Panc1 (cell line): ENCODE data around the gene LPIN2. TPM values are rescaled to one million over a fixed set of nuclear protein-coding genes. Genes with fewer than 3 reads are reported as not detected.

Experiments
- ATAC-seq: fragments of 200-7000 bp; cut with Tn5 transposase; 2 replicates; pipeline ENCODE4 v1.9.1; 2020; ENCODE audit warnings: mild to moderate bottlenecking, moderate library complexity
- BruUV-seq: library from RNA; stranded (reverse); fragments of 400-500 nt; replicated peaks from 2 replicates; lab custom pipeline; 2021; lab: Mats Ljungman, UMichigan
- CTCF ChIA-PET: fragments of 300-600 bp; sonication (Branson Sonifier 250); formaldehyde crosslinking; loops from one replicate; lab custom pipeline; 2022; ENCODE audit warnings: antibody characterized with exemption; lab: Charles Lee
- POLR2A ChIA-PET: fragments of 300-600 bp; sonication (Branson Sonifier 250); formaldehyde crosslinking; loops from one replicate; lab custom pipeline; 2022; ENCODE audit warnings: antibody characterized with exemption; lab: Charles Lee
- DNase-seq: peaks from one replicate; pipeline ENCODE4 v3.0.0-alpha.2; 2010; ENCODE audit warnings: low read depth, low spot score
- H3K27ac ChIP-seq: 2 replicates; pipeline ENCODE4 v1.5.1; 2011; ENCODE audit warnings: mild to moderate bottlenecking, low read length, inconsistent platforms
- H3K27me3 ChIP-seq: fragments of 200-500 bp; sonication (Bioruptor generic); 2 replicates; pipeline ENCODE4 v1.6.0; 2014; ENCODE audit warnings: low read length, inconsistent platforms; ENCODE audit not compliant: control insufficient read depth, insufficient read depth
- H3K36me3 ChIP-seq: fragments of 200-500 bp; sonication (Bioruptor generic); 2 replicates; pipeline ENCODE4 v1.5.1; 2014; ENCODE audit warnings: inconsistent platforms, mild to moderate bottlenecking, low read length, moderate library complexity; ENCODE audit not compliant: control insufficient read depth, insufficient read depth
- H3K4me1 ChIP-seq: 2 replicates; pipeline ENCODE4 v1.5.1; 2011; ENCODE audit warnings: inconsistent platforms, mild to moderate bottlenecking, low read length, moderate library complexity; ENCODE audit not compliant: control insufficient read depth, insufficient read depth
- H3K4me3 ChIP-seq, 2 experiments: 2 replicates each; pipeline ENCODE4 v1.5.1; 2011 to 2012; ENCODE audit warnings: low read depth in 2 of 2, low read length in 2 of 2, mild to moderate bottlenecking in 2 of 2, inconsistent platforms in 1 of 2, moderate library complexity in 1 of 2
- H3K9me3 ChIP-seq: fragments of 200-500 bp; sonication (Bioruptor generic); 2 replicates; pipeline ENCODE4 v1.5.1; 2014; ENCODE audit warnings: low read depth, mild to moderate bottlenecking, inconsistent platforms, low read length, moderate library complexity; ENCODE audit not compliant: control insufficient read depth, insufficient read depth
- CTCF ChIP-seq: fragments of 450-650 bp; IDR thresholded peaks from 2 replicates; pipeline ENCODE4 v1.5.1; 2017; ENCODE audit warnings: mild to moderate bottlenecking
- POLR2AphosphoS5 ChIP-seq: IDR thresholded peaks from 2 replicates; pipeline ENCODE4 v1.6.1; 2012; ENCODE audit warnings: mild to moderate bottlenecking, low read depth, low read length, moderate library complexity
- REST ChIP-seq, 2 experiments: IDR thresholded peaks; 2 replicates each; pipeline ENCODE4 v1.6.1; 2011 to 2012; ENCODE audit warnings: low read depth in 2 of 2, control low read depth in 1 of 2, low read length in 1 of 2, mild to moderate bottlenecking in 1 of 2, moderate library complexity in 1 of 2; ENCODE audit not compliant: insufficient read depth in 1 of 2
- SIN3A ChIP-seq: IDR thresholded peaks from 2 replicates; pipeline ENCODE4 v1.6.1; 2012; ENCODE audit warnings: low read depth, mild to moderate bottlenecking, low read length, moderate library complexity, borderline replicate concordance; ENCODE audit not compliant: insufficient read depth
- TCF7L2 ChIP-seq: IDR thresholded peaks from 2 replicates; pipeline ENCODE4 v1.6.1; 2011; ENCODE audit warnings: mild to moderate bottlenecking, low read depth, low read length, inconsistent platforms
- in situ Hi-C: cut with HindIII; loops from 2 replicates; pipeline ENCODE4 v1.10.0; 2016; ENCODE audit warnings: low sequenced_read_pairs, low pct_unique_long_range_greater_than_20kb
- intact Hi-C: fragments of 100-400 bp; cut with micrococcal nuclease; formaldehyde crosslinking; loops from one replicate; pipeline ENCODE4 v1.10.0; 2022; ENCODE audit not compliant: unreplicated experiment
- total RNA-seq: library from RNA; stranded (reverse); gene quantifications from one replicate; pipeline ENCODE4 v1.2.1, GENCODE V29; 2021; ENCODE audit not compliant: unreplicated experiment

The LPIN2 gene
- total RNA-seq, 1 experiment from 2014 or later = 38.3 TPM

GRCh38 chr18:2981212-2981728 lies 31.7 kb downstream of the LPIN2 start:
- BruUV-seq = no TSS peak
- POLR2A ChIA-PET = interaction anchor here (1.0 kb wide), 1 partner anchor 27 kb away, joined by 3 read pairs; no protein-coding TSS in a partner anchor
- Histone ChIP-seq H3K4me3 (peak overlapping the region in 1 of 2 experiments; percentile 21; a peak in 1 of 4 replicates), H3K36me3 (no peaks in the 10 kb centered on the region), H3K27ac (peak overlapping the region; percentile 96), H3K9me3 (no peaks in the 10 kb centered on the region; the same call in 1 of the 2 replicates), H3K4me1 (peaks cover 82% of the 10 kb centered on the region), H3K27me3 (no peaks in the 10 kb centered on the region)
- intact Hi-C loops (no loop called here), in situ Hi-C loops (no loop called here)
- CTCF ChIA-PET = no interaction called here
- DNase-seq = peak; percentile 64
- peak; percentile 89 for ATAC-seq
- TF ChIP-seq TCF7L2 (peak; percentile 83), POLR2AphosphoS5 (peak; percentile 71; the same call in 1 of the 2 replicates), CTCF (no peak), SIN3A (no peak), REST (IDR thresholded peaks at IDR 0.05; ENCODE audit: insufficient read depth in 1 of 2, low read depth in 2 of 2, low read length in 1 of 2) (no peak)

DNA sequence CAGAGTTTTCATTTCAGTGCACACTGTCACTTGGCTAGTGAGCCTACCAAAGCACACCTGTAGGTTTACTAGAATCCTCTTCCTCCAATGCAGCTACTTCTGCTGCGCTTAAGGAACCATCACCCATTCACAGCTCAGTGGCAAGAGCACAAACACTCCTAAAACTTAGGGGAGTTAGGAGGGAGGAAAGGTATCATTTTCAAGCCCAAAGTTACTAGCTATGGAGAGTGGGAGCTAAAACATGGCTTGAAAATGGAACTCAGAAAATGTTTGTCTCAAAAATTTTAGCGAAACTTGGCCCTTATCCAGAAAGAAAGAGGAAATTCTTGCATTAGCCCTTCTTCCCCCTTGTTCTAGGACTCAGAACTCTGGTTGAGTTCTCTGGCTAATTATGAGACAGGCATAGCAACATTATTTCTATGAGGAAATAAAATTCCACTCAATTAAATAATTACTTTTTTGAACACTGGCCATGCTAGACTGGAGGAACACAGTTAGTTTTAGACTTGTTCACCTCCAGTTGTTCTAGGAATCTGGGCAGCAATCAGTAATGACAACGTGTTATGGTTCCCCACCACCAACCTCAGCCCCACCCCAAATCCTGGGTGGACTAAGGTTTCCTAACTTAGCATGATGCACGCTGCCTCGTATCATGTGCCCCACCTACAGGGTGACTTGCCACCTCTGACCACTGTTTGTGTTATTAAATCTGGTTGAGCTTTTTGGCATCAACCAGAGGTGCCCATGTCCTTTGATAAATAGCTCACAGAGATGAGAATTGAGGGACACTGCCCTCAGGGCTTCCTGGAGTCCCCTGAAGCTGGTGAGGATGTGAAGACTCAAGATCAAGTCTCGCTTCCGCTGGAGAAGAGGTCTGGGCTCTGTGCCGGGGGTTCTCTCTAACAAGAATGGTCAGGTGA lies 32.8 kb downstream of the LPIN2 start:
- Histone ChIP-seq H3K27ac (peak overlapping the region; percentile 96), H3K36me3 (no peaks in the 10 kb centered on the region), H3K4me1 (peaks cover 84% of the 10 kb centered on the region), H3K27me3 (no peaks in the 10 kb centered on the region), H3K9me3 (no peaks in the 10 kb centered on the region), H3K4me3 (no peak overlapping the region)
- no peak for DNase-seq
- in situ Hi-C loops = no loop called here
- intact Hi-C loops = no loop called here
- CTCF ChIA-PET = interaction anchor here (0.6 kb wide), 1 partner anchor 133 kb away, joined by 3 read pairs; no protein-coding TSS in a partner anchor
- no peak for ATAC-seq
- no TSS peak for BruUV-seq
- POLR2A ChIA-PET = interaction anchor here (0.6 kb wide), 1 partner anchor 768 kb away, joined by 3 read pairs; no protein-coding TSS in a partner anchor
- TF ChIP-seq SIN3A (no peak), POLR2AphosphoS5 (no peak), CTCF (no peak), TCF7L2 (no peak), REST (IDR thresholded peaks at IDR 0.05; ENCODE audit: insufficient read depth in 1 of 2, low read depth in 2 of 2, low read length in 1 of 2) (no peak)
